LNCaP clone FGC (cell line): ENCODE results near the gene DSN1.

Experiments
- DNase-seq: peaks from one replicate; pipeline ENCODE4 v3.0.0-alpha.2; 2011; ENCODE audit warnings: low read depth
- H3K4me3 ChIP-seq: 2 replicates; pipeline ENCODE4 v1.5.1; 2011; ENCODE audit warnings: mild to moderate bottlenecking, low read depth, low read length, control low read depth
- CTCF ChIP-seq: IDR thresholded peaks from 2 replicates; pipeline ENCODE4 v1.5.1; 2012; ENCODE audit warnings: mild to moderate bottlenecking; ENCODE audit not compliant: control insufficient read depth, insufficient read depth; ENCODE audit errors: extremely low read depth

The DSN1 gene

GRCh38 chr20:36777167-36777566, 3.6 kb upstream of the DSN1 start:
- no peak for TF ChIP-seq CTCF
- no peak for DNase-seq
- H3K4me3 ChIP-seq = no peak overlapping the region

DNA sequence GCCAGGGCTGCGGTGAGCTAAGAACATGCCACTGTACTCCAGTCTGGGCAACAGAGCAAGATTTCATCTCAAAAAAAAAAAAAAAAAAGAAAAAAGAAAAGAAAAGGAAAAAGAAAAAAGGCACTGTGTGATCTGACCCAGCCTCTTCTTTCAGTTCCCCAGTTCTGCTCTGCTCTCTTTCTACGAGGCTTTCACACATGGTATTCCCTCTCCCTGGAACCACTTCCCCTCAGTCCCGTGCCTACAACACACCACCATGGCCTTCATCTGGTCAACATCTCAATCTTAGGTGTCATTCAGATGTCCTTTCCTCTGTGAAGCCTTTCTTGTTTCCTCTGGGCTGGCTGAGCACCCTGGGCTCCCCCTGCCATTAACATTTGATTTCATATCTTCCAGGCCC, 2.3 kb upstream of the DSN1 start:
- no peak for DNase-seq
- TF ChIP-seq CTCF = no peak
- no peak overlapping the region for H3K4me3 ChIP-seq

GRCh38 chr20:36775196-36775595, 1.6 kb upstream of the DSN1 start:
- no peak overlapping the region for H3K4me3 ChIP-seq
- DNase-seq = no peak
- no peak for TF ChIP-seq CTCF

- no peak for DNase-seq
- TF ChIP-seq CTCF = no peak
Observed at GRCh38 chr20:36773107-36773596, 411 bp downstream of the DSN1 start.

DNA sequence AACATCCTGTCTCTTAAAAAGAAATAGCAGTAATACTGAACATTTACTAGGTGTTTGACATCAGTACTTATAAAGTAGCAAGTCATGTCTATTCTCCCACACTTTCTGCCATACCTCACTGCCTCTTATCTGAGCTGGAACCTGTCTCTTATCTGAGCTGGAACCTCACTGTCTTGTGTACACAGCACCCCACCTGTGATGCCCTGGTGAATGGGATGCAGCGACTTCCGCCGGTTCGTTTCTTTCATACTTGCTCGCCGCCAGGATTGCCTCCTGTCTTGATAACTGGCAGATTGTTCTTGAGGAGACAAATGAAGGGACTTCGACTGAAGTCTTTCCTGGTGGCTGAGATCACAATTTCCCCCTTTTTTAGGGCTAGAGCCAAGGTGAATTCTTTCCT, 2.9 kb downstream of the DSN1 start:
- DNase-seq = no peak
- TF ChIP-seq CTCF = no peak
- no peak overlapping the region for H3K4me3 ChIP-seq

More at GRCh38 chr20:36773107-36773596, 411 bp downstream of the DSN1 start:
- H3K4me3 ChIP-seq = peak overlapping the region; percentile 94

- no peak for TF ChIP-seq CTCF
- no peak overlapping the region for H3K4me3 ChIP-seq
- DNase-seq = peak; percentile 42
Observed at GRCh38 chr20:36768768-36769430, 4.7 kb downstream of the DSN1 start.

DNA sequence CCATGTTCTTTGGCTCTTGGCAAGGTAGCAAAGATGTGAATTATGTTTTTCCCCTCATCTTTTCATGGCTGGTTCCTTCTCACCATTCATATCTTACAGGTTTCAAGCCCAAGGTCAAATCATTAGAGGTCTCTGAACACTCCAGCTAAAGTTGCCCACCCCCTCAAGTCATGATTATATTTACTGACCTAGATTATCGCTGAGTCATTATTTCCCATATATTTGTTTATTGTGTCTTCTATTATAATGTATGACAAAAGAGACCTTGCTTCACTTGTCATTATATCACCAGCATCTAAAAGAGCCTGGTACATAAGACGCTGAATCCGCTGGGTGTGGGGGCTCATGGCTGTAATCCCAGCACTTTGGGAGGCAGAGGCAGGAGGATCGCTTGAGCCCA, 12.4 kb downstream of the DSN1 start:
- no peak overlapping the region for H3K4me3 ChIP-seq
- DNase-seq = no peak
- no peak for TF ChIP-seq CTCF
